Anterior cingulate cortex (tissue), 58 donors: ENCODE results near the gene SEC22C.

ENCODE experiments used
- DNase-seq, 58 donors: peaks; one replicate each; lab custom pipeline; 2025; lab: John Stamatoyannopoulos, UW

SEC22C gene

GRCh38 chr3:42539871-42540714, 41.7 kb downstream of the SEC22C start:
- peak in 3 of 58 donors; percentile 20 to 37 (median 23) for DNase-seq

DNA sequence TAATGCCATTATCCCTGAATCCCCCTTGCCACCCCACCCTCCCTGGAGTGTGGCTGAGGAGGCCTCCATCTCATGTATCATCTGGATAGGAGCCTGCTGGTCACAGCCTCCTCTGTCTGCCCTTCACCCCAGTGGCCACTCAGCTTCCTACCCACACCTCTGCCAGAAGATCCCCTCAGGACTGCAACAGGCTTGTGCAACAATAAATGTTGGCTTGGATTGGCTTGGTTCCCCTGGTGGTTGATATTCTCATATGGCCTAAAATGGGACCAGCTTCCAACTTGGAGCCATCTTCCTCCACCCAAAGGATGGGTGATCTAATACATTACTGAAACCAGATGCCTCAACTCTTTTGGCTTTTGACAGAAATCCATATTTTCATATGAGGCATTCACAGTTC, 44.4 kb downstream of the SEC22C start:
- no peak for DNase-seq

GRCh38 chr3:42535981-42536784, 45.6 kb downstream of the SEC22C start:
- peak in 8 of 58 donors; percentile 9 to 50 (median 20) for DNase-seq

DNA sequence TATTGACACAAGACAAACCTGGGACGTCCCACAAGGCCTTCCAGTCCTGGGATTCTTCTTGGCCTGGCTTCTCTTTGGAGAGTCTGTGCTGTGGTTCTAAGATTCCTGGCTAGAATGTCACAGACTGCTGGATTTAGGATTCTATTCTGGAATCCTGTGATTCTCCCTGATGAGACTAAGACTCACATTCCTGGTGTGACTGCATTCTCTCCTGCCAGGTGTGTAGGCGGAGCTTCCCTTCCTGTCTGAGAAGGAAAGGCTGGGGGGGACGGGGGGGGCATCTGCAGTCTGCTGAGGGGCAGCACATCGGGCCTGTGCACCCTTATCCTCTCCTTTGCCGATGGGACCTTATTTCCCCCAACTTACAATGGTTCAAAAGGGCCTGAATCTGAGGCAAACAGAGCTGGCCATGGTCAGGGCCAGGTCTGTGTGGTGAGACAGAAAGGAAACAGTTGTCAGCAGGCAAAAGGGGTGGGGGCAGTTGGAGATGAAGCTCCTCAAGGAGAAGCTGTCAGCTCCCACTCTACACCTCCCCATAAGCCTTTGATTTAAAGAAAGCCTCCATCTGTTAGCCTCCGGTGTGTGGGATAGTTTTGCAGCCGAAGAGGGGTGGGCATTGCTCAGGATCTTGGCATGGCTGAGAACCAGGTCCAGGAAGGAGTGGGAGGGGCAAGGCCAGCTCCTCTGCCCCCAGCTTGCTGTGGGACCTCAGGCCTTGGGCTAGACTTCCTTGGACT, 48.4 kb downstream of the SEC22C start:
- DNase-seq, result peak in 19 of 58 donors; percentile 14 to 70 (median 52)

- no peak for DNase-seq
Observed at GRCh38 chr3:42532229-42532628, 49.5 kb downstream of the SEC22C start.

- no peak for DNase-seq
Observed at GRCh38 chr3:42531470-42531869, 50.3 kb downstream of the SEC22C start.

DNA sequence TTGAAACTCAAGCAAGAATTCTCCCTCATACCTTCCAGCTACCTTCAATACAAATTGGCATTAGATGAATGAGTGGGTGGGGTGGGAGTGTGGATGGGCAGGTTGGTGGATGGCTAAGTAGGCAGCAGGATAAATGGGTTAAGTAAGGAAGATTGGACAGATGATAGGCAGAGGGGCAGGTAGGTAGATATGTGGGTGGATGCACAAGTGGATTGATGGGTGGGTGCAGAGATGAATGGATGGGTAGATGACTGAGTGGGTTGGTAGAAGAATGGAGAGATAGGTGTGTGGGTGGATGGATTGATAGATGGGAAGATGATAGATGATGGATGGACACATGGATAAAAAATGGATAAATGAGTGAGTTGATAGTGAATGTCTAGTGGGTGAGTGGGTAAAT, 51.7 kb downstream of the SEC22C start:
- no peak for DNase-seq

- DNase-seq, result no peak
Observed at GRCh38 chr3:42529468-42529867, 52.3 kb downstream of the SEC22C start.

DNA sequence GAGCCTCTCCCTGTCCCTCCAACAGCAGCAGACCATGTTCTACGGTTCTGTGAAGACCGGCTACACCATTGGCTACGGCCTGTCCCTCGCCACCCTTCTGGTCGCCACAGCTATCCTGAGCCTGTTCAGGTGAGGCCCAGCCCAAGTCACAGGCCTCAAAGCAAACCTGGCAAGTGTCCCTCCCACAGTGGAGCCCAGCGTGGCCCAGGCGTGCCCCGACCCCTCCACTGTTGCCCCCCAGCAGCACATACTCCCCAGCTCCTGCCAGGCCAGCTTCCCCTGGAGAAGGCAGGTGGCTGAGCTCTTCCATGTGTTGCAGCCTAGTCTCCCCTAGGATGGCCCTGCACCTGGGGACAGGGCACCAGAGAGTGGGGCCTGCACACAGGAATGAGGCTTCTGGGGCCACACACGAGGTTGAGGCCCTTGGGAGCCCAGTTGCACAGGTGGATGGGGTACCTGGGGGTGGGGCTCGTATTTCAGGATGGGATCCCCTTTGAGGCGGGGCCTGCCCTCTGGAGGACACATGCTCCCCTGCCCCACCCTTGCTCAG, 54.3 kb downstream of the SEC22C start:
- no peak for DNase-seq

GRCh38 chr3:42526616-42527367, 55.0 kb downstream of the SEC22C start:
- DNase-seq, result no peak

DNA sequence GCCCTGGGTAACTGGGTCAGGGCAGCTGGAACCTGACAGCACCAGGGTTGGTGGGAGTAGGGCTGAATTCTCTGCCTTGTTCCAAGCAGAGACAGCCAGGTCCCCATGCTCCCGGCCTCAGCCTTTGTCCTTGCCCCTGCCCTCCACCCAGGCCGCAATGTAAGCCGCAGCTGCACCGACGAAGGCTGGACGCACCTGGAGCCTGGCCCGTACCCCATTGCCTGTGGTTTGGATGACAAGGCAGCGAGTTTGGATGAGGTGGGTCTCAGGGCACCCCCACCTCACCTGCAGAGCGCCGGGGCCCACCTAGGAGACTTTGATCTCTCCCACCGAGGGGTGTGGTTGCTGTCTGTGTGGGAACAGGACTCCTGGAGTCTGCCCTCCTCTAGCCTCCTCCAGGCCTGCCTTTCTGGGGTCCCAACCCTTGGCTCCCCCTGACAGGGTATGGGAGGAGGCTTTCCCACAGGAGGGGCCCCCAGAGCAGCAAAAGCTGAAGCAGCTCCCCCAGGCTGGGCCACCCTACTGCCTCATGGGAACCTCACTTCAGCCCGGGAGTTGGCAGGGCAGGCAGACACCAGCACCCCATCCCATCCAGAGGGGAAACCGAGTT, 55.9 kb downstream of the SEC22C start:
- DNase-seq, result no peak

GRCh38 chr3:42525212-42525611, 56.6 kb downstream of the SEC22C start:
- no peak for DNase-seq

DNA sequence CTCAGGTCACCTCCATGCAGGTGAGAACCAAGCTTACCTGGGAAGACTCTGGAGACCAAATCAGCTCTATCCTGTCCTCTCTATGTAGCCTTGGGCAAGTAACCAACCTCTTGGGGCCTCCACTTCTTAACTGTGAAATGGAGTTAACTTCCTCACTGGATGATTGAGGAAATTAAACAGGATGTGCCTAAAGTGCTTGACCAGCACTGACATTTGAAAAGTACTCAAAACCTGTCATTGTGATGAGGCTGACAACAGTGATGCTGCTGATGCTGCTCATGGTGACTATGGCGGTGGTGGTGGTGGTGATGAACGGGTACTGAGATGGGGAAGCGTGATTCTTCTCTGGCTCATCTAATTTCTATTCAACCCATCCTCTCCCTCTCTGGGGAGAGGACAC, 57.0 kb downstream of the SEC22C start:
- no peak for DNase-seq

DNA sequence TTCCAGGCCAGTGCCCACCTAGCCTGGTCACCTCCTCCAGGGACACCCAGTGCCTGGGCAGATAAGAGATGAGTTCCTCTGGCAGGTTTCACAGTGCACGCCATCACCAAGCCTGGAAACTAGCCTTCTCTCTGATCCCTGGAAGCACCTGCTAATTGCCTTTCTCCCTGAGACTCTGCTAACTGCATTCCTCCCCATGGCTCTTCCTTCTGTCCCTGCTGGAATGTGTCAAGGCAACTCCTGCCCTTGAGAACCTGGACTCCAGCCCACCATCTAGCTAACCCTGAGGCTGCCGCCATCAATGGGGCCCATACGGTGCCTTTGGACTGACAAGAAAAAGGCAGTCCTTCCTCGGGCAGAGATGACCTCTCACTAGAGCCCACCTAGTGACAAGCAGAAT, 60.9 kb downstream of the SEC22C start:
- DNase-seq, result no peak

DNA sequence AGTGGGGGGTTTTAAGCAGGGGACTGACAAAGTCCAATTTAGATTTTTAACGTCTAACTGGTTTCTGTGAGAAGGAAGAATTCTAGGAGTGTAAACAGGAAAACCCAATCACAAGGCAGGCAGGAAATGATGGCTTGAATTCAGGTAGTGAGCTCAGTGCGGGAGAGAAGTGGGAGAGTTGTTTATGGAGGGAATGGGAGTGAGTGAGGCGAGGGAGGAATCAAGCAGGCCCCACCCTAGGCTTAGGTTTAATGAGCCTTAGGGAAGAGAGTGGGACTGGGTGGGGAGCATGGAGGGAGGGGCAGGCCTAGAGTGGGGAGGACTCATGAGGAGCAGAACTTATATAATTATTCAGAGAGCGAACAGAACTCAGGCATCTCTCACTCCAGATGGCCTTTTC, 61.4 kb downstream of the SEC22C start:
- no peak for DNase-seq

DNA sequence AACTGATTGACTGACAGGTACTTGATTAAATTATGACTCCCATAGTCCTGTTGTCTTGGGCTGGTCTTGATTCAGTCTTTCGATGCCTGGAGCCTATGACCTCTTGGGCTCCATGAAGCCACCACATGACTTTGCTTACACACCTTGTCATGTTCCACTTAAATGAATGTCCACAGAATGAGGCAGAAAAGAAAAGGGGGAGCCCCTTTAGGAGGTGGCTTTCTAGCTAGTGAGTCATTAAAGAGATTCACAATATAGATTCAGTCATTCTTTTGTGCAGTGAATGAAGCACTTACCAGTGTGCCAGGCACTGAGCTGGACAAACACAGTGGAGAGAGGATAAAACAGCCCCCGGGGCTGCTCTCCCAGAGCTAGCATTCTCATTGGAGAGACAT, 62.2 kb downstream of the SEC22C start:
- no peak for DNase-seq

DNA sequence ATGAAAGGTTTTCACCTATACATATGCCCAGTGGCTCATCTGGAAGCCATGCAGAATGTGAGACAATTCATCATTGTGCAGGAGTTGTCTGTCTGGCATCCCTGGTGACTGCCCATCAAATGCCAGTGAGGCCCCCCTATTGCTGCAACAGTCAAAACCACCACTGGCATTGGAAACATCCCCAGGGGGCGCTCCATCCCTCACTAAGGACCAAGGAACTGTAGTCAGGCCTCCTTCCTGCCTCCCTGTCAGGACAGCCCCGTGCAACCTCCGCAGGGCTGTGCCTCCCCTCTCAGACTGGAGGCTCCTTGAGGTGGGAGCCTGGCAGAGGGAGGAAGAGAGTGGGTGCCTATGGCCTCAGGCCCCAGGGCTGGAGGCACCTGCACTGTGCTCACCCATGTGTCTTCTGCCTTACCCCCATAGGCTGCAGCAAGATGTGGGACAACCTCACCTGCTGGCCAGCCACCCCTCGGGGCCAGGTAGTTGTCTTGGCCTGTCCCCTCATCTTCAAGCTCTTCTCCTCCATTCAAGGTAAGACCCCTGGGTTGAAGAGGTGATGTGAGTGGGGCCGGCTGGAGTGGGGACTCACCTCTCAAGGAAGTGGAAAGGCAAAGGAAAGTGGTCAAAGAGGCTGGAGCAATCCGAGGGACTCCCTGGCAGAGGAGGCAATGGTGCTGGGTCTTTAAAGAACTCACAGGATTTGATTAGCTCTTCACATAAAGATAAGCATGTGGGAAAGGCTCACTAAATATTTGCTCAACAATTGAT, 62.8 kb downstream of the SEC22C start:
- DNase-seq, result peak in 1 of 58 donors; percentile 11

DNA sequence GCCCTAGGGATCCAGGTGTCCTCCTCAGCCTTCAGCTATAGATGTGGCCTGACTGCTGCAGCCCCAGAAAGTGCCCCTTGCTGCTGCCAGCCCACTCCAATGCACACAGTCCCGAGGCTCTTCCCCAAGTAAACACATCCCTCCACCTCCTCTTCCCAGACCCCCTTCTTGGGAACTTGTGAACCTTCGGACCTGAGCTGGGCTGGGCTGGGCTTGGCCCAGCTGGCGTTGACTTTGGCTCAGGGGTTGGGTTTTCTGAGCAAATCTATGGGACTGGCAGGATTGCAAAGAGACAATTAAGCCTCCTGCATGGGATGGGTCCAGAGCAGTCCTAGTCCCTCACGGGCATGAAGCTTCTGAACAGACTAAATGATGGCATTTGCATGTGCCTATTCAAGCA, 64.7 kb downstream of the SEC22C start:
- no peak for DNase-seq

DNA sequence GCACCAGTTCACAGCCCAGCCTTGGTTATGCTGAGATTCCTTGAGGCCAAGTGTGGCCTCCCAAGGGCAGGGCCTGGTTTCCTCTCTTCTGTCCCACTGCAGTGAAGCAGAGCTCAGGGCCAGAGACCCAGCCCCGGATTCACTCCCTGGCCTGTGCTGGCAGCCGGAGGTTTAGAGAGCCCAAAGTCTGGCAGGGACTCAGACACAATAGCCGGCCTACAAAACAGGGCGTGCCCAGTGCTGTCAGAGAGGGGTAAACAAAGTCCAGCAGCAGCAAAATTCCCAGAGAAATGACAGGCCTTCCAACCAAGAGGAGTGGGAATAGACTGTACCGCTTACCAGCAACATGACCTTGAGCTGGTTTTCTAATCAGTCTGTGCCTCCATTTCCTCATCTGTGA, 65.3 kb downstream of the SEC22C start:
- DNase-seq, result no peak
